ENCODE data around the gene IGSF21.

- TF ChIP-seq CTCF (IDR thresholded peaks at IDR 0.05) (no peak), EZH2 (IDR thresholded peaks at IDR 0.05; ENCODE audit: borderline replicate concordance, insufficient read depth, low read depth, low read length, poor library complexity, severe bottlenecking) (no peak)
Observed at GRCh38 chr1:18320051-18320450, 212.5 kb downstream of the IGSF21 start.
